ENCODE results near the gene SCD.

Gene SCD

GRCh38 chr10:100401631-100402328 lies 54.7 kb downstream of the SCD start:
- DNase-seq, result no peak

- DNase-seq, result no peak
Observed at GRCh38 chr10:100403734-100404133, 56.7 kb downstream of the SCD start.

- DNase-seq, result no peak
Observed at GRCh38 chr10:100413173-100413572, 66.1 kb downstream of the SCD start.

Data from stimulated activated CD4-positive, alpha-beta T cell treated with anti-CD3 and anti-CD28 coated beads, Interleukin-12 subunit alpha, Interleukin-12 subunit beta, amount 100 ng/mL, for 4 hours (primary cell).